Endothelial cell of umbilical vein (primary cell): ENCODE data around the gene HKDC1. TPM values are rescaled to one million over a fixed set of nuclear protein-coding genes. Genes with fewer than 3 reads are reported as not detected.

ENCODE experiments used
- BruUV-seq: library from RNA; stranded (reverse); fragments of 400-500 nt; replicated peaks from 2 replicates; lab custom pipeline; 2021; lab: Mats Ljungman, UMichigan
- CTCF ChIA-PET: fragments of 300-600, 350-600 bp; sonication (Branson Sonifier 250); formaldehyde crosslinking; loops from one replicate; lab custom pipeline; 2021; ENCODE audit warnings: antibody characterized with exemption, inconsistent platforms; lab: Charles Lee
- POLR2A ChIA-PET: fragments of 300-600, 350-600 bp; sonication (Branson Sonifier 250); formaldehyde crosslinking; loops from one replicate; lab custom pipeline; 2021; ENCODE audit warnings: antibody characterized with exemption, inconsistent platforms; lab: Charles Lee
- DNase-seq: peaks from one replicate; pipeline ENCODE4 v3.0.0-alpha.2; 2011; ENCODE audit warnings: low read depth, low spot score
- FAIRE-seq: peaks from 2 replicates; lab custom pipeline; 2011; peaks lifted over from hg19 to GRCh38; lab: Jason Lieb, UNC
- H2AFZ ChIP-seq: 2 replicates; pipeline ENCODE4 v1.6.0; 2012; ENCODE audit warnings: low read depth, low read length, control low read depth, inconsistent platforms
- H3K27ac ChIP-seq: 2 replicates; pipeline ENCODE4 v1.5.1; 2011; ENCODE audit warnings: low read depth, mild to moderate bottlenecking, control low read depth, low read length, moderate library complexity; ENCODE audit not compliant: insufficient read depth
- H3K27me3 ChIP-seq, 2 experiments: 2 replicates each; pipeline versions ENCODE4 v1.6.0 to v1.6.1; 2011; ENCODE audit warnings: low read length in 2 of 2, mixed read lengths in 1 of 2; ENCODE audit not compliant: control insufficient read depth in 2 of 2, insufficient read depth in 2 of 2
- H3K36me3 ChIP-seq, 2 experiments: 2 replicates in 1 of 2; 3 replicates in 1 of 2; pipeline ENCODE4 v1.5.1; 2011; ENCODE audit warnings: low read length in 2 of 2, mild to moderate bottlenecking in 1 of 2, moderate library complexity in 1 of 2; ENCODE audit not compliant: control insufficient read depth in 2 of 2, insufficient read depth in 2 of 2; ENCODE audit errors: extremely low read depth in 1 of 2
- H3K4me1 ChIP-seq: 3 replicates; pipeline ENCODE4 v1.5.1; 2011; ENCODE audit warnings: mild to moderate bottlenecking, low read length; ENCODE audit not compliant: control insufficient read depth, insufficient read depth; ENCODE audit errors: extremely low read depth
- H3K4me2 ChIP-seq: 2 replicates; pipeline ENCODE4 v1.6.1; 2011; ENCODE audit warnings: low read length, control low read depth, mixed read lengths; ENCODE audit not compliant: insufficient read depth
- H3K4me3 ChIP-seq, 3 experiments: fragments of 200-600 bp in 1 of 3; sonication (generic), shearing (Covaris generic) in 1 of 3; replicated peaks in 1 of 3; 2 replicates each; pipeline ENCODE4 v1.5.1; 2011 to 2016; ENCODE audit warnings: control low read depth in 3 of 3, low read length in 3 of 3, mild to moderate bottlenecking in 2 of 3, inconsistent platforms in 1 of 3, low read depth in 1 of 3, moderate library complexity in 1 of 3; ENCODE audit not compliant: insufficient read depth in 1 of 3
- H3K79me2 ChIP-seq: 2 replicates; pipeline ENCODE4 v1.6.0; 2012; ENCODE audit warnings: low read length, inconsistent platforms; ENCODE audit not compliant: control insufficient read depth, insufficient read depth
- H3K9ac ChIP-seq: replicated peaks from 2 replicates; pipeline ENCODE3; 2011; ENCODE audit warnings: low read length, control low read depth; ENCODE audit not compliant: insufficient read depth; ENCODE audit errors: extremely low read depth
- H3K9me1 ChIP-seq: replicated peaks from 3 replicates; pipeline ENCODE4 v1.6.0; 2011; ENCODE audit warnings: mild to moderate bottlenecking, low read length; ENCODE audit not compliant: control insufficient read depth, insufficient read depth; ENCODE audit errors: extremely low read depth
- H3K9me3 ChIP-seq: replicated peaks from 2 replicates; pipeline ENCODE4 v1.5.1; 2012; ENCODE audit warnings: low read length, inconsistent platforms; ENCODE audit not compliant: control insufficient read depth, insufficient read depth
- H4K20me1 ChIP-seq: replicated peaks from 2 replicates; pipeline ENCODE3; 2011; ENCODE audit warnings: mild to moderate bottlenecking, low read length; ENCODE audit not compliant: control insufficient read depth, insufficient read depth; ENCODE audit errors: extremely low read depth
- CTCF ChIP-seq, 2 donors: IDR thresholded peaks; 1 replicate in 1 of 2; 2 replicates in 1 of 2; pipeline ENCODE4 v1.5.1; 2011; ENCODE audit warnings: low read length in 2 of 2, mild to moderate bottlenecking in 2 of 2, moderate library complexity in 2 of 2, control low read depth in 1 of 2, inconsistent platforms in 1 of 2, low read depth in 1 of 2; ENCODE audit not compliant: insufficient read depth in 1 of 2; ENCODE audit errors: extremely low read depth in 1 of 2
- EZH2 ChIP-seq: IDR thresholded peaks from 2 replicates; pipeline ENCODE4 v1.6.1; 2012; ENCODE audit warnings: borderline replicate concordance, low read depth, mild to moderate bottlenecking, moderate library complexity, low read length, inconsistent platforms; ENCODE audit not compliant: severe bottlenecking
- FOS ChIP-seq: IDR thresholded peaks from 2 replicates; pipeline ENCODE4 v1.6.1; 2011; ENCODE audit warnings: mild to moderate bottlenecking, low read length, moderate library complexity, borderline replicate concordance; ENCODE audit not compliant: insufficient read depth
- GATA2 ChIP-seq: IDR thresholded peaks from 2 replicates; pipeline ENCODE4 v1.7.0; 2011; ENCODE audit warnings: low read depth, mild to moderate bottlenecking, moderate library complexity, mixed read lengths, low read length; ENCODE audit not compliant: insufficient read length, insufficient read depth
- JUN ChIP-seq: IDR thresholded peaks from 2 replicates; pipeline ENCODE4 v1.6.1; 2011; ENCODE audit warnings: borderline replicate concordance, low read depth; ENCODE audit not compliant: insufficient read length, insufficient read depth
- MYC ChIP-seq: IDR thresholded peaks from one replicate; pipeline ENCODE4 v1.6.1; 2011; ENCODE audit warnings: mild to moderate bottlenecking, low read depth, low read length
- POLR2A ChIP-seq: IDR thresholded peaks from 2 replicates; pipeline ENCODE4 v1.6.1; 2012; ENCODE audit warnings: low read depth, mild to moderate bottlenecking, control low read depth, low read length
- POLR2AphosphoS5 ChIP-seq: IDR thresholded peaks from 2 replicates; pipeline ENCODE4 v1.6.1; 2012; ENCODE audit warnings: low read depth, mild to moderate bottlenecking, control low read depth, low read length, moderate library complexity; ENCODE audit not compliant: insufficient read depth
- dilution Hi-C: fragments of 300-500 bp; cut with MboI; formaldehyde crosslinking; loops from one replicate; pipeline ENCODE4 v1.15.0; 2019; ENCODE audit warnings: low sequenced_read_pairs; ENCODE audit not compliant: extremely low pct_ligation_motif_present
- intact Hi-C: fragments of 100-400 bp; cut with micrococcal nuclease; formaldehyde crosslinking; loops from one replicate; pipeline ENCODE4 v1.10.0; 2022
- polyA plus RNA-seq, 4 experiments: library from polyadenylated mRNA; depleted of rRNA in 3 of 4; stranded (reverse) in 3 of 4; unstranded in 1 of 4; fragments of >200 nt; gene quantifications; 2 replicates each; pipeline versions ENCODE4 v1.2.1 to v1.2.3, GENCODE V29; 2011 to 2012; ENCODE audit warnings: missing spikeins in 1 of 4
- total RNA-seq: library from RNA; stranded (reverse); gene quantifications from 2 replicates; pipeline ENCODE4 v1.2.3, GENCODE V29; 2021
- TF ChIP-seq, protein P1 (sequence below): IDR thresholded peaks from 2 replicates; pipeline ENCODE4 v1.6.1; 2011; ENCODE audit not compliant: insufficient read depth, insufficient read length

The HKDC1 gene
- total and polyA plus RNA-seq, 2 donors (not counting 3 experiments of a cell fraction or from before 2014, with no cell fraction given): not detected

DNA sequence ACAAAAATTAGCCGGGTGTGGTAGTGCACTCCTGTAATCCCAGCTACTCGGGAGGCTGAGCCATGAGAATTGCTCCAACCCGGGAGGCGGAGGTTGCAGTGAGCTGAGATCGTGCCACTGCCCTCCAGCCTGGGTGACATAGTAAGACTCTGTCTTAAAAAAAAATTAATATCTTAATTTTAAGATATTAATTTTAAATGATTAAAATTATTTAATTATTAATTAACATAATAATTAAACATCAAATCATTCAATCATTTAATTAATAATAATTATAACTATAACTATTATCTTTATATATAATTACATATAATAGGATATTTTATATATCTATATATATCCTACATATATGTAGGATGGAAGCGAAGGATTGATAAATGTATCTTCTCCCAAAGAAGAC, 56.4 kb downstream of the HKDC1 start:
- FAIRE-seq: no peak
- BruUV-seq: no TSS peak
- POLR2A ChIA-PET: no interaction called here

More for the DNA sequence above, 56.4 kb downstream of the HKDC1 start:
- H3K79me2 ChIP-seq: no peaks in the 10 kb centered on the region
- CTCF ChIA-PET: no interaction called here
- dilution Hi-C loops: no loop called here
- H3K4me3 ChIP-seq: no peak overlapping the region
- no peaks in the 10 kb centered on the region for H4K20me1 ChIP-seq
- H3K36me3 ChIP-seq: no peaks in the 10 kb centered on the region
- H3K9me1 ChIP-seq: no peaks in the 10 kb centered on the region
- no peak overlapping the region for H3K9ac ChIP-seq
- no peak overlapping the region for H3K27ac ChIP-seq
- no peak for TF ChIP-seq GATA2
- TF ChIP-seq MYC: no peak
- TF ChIP-seq EZH2: no peak
- no peak for TF ChIP-seq POLR2AphosphoS5
- no peak for TF ChIP-seq POLR2A
- TF ChIP-seq, protein P1, sequence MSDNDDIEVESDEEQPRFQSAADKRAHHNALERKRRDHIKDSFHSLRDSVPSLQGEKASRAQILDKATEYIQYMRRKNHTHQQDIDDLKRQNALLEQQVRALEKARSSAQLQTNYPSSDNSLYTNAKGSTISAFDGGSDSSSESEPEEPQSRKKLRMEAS: no peak
- TF ChIP-seq FOS: no peak
- no peak for TF ChIP-seq CTCF (IDR thresholded peaks at IDR 0.05; ENCODE audit: extremely low read depth in 1 of 2, insufficient read depth in 1 of 2, low read depth in 1 of 2, low read length in 2 of 2)
- TF ChIP-seq JUN: no peak
- no peak overlapping the region for H2AFZ ChIP-seq
- no peak overlapping the region for H3K4me2 ChIP-seq
- no peaks in the 10 kb centered on the region for H3K27me3 ChIP-seq
- intact Hi-C loops: no loop called here
- peaks cover 22% of the 10 kb centered on the region for H3K4me1 ChIP-seq
- DNase-seq: no peak
- H3K9me3 ChIP-seq: no peaks in the 10 kb centered on the region
